Dermis blood vessel endothelial cell (primary cell): Measurements from ENCODE around the gene UPF3A. TPM values are rescaled to one million over a fixed set of nuclear protein-coding genes. Genes with fewer than 3 reads are reported as not detected.
"Not testable (repeated sequence)": the region's sequence is repeated elsewhere in the genome, so short reads cannot be mapped to it uniquely, and the experiment has no call there.

Experiments
- DNase-seq: peaks from one replicate; pipeline ENCODE4 v3.0.0; 2010
- total RNA-seq: library from RNA; depleted of rRNA; stranded (reverse); fragments of >200 nt; gene quantifications from 2 replicates; pipeline ENCODE4 v1.2.3, GENCODE V29; 2014

UPF3A gene
- total RNA-seq, 1 donor from 2014 or later, result 25.5 TPM

DNA sequence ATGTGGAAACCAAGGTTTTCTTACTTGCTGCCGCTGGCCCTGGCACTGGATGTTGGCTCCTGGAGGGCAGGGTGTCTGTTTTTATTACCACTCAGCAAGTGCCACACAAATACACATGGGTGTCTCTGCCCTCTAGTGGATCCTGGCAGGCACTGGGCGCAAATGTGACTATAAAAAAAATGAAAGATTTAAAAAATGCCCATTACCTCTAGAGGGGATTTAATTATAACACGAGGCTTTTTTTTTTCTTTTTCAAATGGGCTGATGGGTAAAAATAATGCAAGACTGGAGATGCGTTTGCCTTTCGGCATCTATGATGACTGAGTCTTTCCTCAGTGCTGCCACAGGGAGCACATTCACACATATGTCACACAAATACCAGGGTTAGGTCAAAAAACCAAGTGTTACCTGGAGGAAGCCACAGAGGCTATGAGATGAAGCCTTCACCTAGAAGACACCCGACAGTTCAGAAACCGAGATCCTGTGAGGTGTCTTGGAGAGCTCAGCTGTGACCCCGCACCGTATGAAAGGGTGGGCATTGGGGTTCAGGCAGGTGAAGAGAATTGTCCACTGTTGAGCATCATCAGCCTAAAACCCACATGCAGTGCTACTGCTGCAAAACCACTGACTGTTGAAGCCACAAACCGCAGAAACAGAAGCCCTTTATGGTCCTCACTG is 58.6 kb downstream of the UPF3A start:
- peak; percentile 65 for DNase-seq

DNA sequence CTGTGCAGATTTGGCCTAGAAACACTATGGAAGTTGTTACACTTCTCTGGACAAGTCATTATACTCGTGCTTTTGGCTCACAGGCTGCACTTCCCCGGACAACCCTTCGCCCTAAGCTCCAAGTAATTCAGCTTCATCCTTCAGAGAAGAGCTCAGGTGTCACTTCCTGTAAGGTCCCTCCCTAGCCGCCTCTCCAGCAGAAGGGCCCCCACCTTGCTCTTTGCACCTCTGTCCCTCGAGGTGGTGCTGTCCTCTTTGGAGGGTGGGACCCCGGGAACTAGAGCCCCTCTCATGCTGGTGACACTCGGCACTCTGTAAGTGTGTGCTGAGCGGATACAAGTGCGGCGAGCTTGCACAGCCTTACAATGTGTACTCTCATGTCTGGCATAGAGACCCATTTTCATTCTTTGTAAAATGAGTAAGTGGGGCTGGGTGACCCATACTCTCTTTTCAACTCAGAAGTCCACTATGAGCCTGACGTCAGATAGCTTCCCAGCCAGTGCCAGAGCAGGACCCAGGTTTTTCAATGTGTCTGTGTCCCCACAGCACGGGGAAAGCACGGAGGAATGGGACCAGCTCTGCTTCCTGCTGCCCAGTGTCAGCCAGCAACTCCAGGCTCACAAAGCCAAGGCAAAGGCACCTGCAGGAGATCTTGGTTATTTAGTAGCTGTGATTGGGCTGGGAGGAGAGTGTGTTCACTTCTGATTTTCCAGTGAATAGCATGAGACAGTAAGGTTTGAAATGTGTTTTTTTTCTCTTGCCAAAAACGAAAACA is 59.8 kb downstream of the UPF3A start:
- DNase-seq, result no peak

DNA sequence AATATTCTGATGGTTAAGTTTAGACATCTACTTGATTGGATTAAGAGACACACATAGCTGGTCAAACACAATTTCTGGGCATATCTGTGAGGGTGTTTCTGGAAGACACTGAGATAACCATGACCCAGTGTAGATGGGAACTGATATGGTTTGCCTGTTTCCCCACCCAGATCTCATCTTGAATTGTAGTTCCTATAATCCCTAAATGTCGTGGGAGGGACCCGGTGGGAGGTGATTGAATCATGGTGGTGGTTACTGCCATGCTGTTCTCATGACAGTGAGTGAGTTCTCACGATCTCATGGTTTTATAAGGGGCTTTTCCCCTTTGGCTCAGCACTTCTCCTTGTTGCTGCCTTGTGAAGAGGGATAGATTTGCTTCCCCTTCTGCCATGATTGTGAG is 65.9 kb downstream of the UPF3A start:
- DNase-seq, result not testable (repeated sequence)

DNA sequence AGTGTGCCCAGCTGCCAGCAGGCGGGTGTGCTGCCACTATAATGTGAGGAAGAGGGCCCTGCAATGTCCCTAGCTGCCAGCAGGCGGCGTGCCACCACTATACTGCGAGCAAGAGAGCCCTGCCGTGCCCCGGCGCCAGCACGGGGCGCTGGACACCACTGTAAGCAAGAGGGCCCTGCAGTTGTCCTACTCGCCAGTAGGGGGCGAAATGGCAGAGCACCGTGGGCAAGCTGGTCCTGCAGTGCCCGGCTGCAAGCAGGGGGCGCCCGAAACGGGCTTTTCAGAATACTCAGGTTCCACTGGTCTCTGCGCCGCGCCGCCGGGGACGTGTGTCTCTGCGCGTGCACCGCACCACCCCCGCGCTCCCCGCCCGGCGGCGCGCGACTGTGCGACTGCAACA is 71.4 kb downstream of the UPF3A start:
- DNase-seq, result peak; percentile 58

DNA sequence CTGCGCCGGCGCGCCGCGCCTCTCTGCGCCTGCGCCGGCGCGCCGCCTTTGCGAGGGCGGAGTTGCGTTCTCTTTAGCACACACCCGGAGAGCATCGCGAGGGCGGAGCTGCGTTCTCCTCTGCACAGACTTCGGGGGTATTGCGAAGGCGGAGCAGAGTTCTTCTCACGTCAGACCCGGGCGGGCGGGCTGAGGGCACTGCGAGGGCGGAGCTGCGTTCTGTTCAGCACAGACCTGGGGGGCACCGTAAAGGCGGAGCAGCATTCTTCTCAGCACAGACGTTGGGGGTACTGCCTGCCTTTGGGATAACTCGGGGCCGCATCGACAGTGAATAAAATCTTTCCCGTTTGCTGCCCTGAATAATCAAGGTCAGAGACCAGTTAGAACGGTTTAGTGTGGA is 72.0 kb downstream of the UPF3A start:
- DNase-seq, result not testable (repeated sequence)

Other genes with a start within 250 kb of the UPF3A start
- gene RASA3, start 149.0 kb upstream of the UPF3A start, total RNA-seq, result 35.4 and 51.4 TPM in 2 replicates
- not detected in 2 replicates for gene CFAP97D2, start 102.3 kb upstream of the UPF3A start, total RNA-seq
- 46.5 and 62.8 TPM in 2 replicates for gene CDC16, start 46.7 kb upstream of the UPF3A start, total RNA-seq
- gene CHAMP1, start 32.9 kb downstream of the UPF3A start, total RNA-seq, result 10.7 and 11.0 TPM in 2 replicates